Measurements from ENCODE around the gene RPS6KA5.
A peak's percentile ranks its signal among the peaks of the same experiment; 100 is the strongest.
"Not testable (repeated sequence)": the region's sequence is repeated elsewhere in the genome, so short reads cannot be mapped to it uniquely, and the experiment has no call there.

RPS6KA5 gene

GRCh38 chr14:90836692-90837063 is 223.8 kb downstream of the RPS6KA5 start:
- Histone ChIP-seq H3K9ac (ENCODE audit: low read depth, low read length) (no peak overlapping the region), H3K36me3 (ENCODE audit: insufficient read depth, low read length) (no peaks in the 10 kb centered on the region), H3K9me3 (ENCODE audit: control insufficient read depth, insufficient read depth, low read length) (no peaks in the 10 kb centered on the region), H3K4me1 (ENCODE audit: insufficient read depth, low read length) (peaks cover 5% of the 10 kb centered on the region; the same call in 1 of the 2 replicates)

- Histone ChIP-seq H3K4me1 (ENCODE audit: insufficient read depth, low read length) (0 out of 2 replicates have a peak, but pooled peaks cover 5% of the 10 kb centered on the region), H3K36me3 (ENCODE audit: insufficient read depth, low read length) (no peaks in the 10 kb centered on the region), H3K9me3 (ENCODE audit: control insufficient read depth, insufficient read depth, low read length) (no peaks in the 10 kb centered on the region), H3K9ac (ENCODE audit: low read depth, low read length) (no peak overlapping the region)
Measured at GRCh38 chr14:90831821-90832220, 228.6 kb downstream of the RPS6KA5 start.

GRCh38 chr14:90830931-90831701 is 229.3 kb downstream of the RPS6KA5 start:
- Histone ChIP-seq H3K36me3 (ENCODE audit: insufficient read depth, low read length) (no peaks in the 10 kb centered on the region), H3K9me3 (ENCODE audit: control insufficient read depth, insufficient read depth, low read length) (no peaks in the 10 kb centered on the region), H3K9ac (ENCODE audit: low read depth, low read length) (no peak overlapping the region), H3K4me1 (ENCODE audit: insufficient read depth, low read length) (0 out of 2 replicates have a peak, but pooled peaks cover 5% of the 10 kb centered on the region)

GRCh38 chr14:90829677-90830076 is 230.8 kb downstream of the RPS6KA5 start:
- 0 out of 2 replicates have a peak, but pooled peaks cover 5% of the 10 kb centered on the region for H3K4me1 ChIP-seq (ENCODE audit: insufficient read depth, low read length)
- H3K36me3 ChIP-seq (ENCODE audit: insufficient read depth, low read length) = no peaks in the 10 kb centered on the region
- H3K9me3 ChIP-seq (ENCODE audit: control insufficient read depth, insufficient read depth, low read length) = no peaks in the 10 kb centered on the region
- H3K9ac ChIP-seq (ENCODE audit: low read depth, low read length) = no peak overlapping the region

GRCh38 chr14:90828642-90829487 is 231.6 kb downstream of the RPS6KA5 start:
- Histone ChIP-seq H3K36me3 (ENCODE audit: insufficient read depth, low read length) (no peaks in the 10 kb centered on the region), H3K9ac (ENCODE audit: low read depth, low read length) (peak overlapping the region; percentile 39; the same call in 1 of the 2 replicates), H3K9me3 (ENCODE audit: control insufficient read depth, insufficient read depth, low read length) (peaks cover 4% of the 10 kb centered on the region; the same call in 1 of the 2 replicates), H3K4me1 (ENCODE audit: insufficient read depth, low read length) (0 out of 2 replicates have a peak, but pooled peaks cover 5% of the 10 kb centered on the region)

GRCh38 chr14:90827919-90828610 is 232.4 kb downstream of the RPS6KA5 start:
- H3K9me3 ChIP-seq (ENCODE audit: control insufficient read depth, insufficient read depth, low read length) = peaks cover 4% of the 10 kb centered on the region; the same call in 1 of the 2 replicates
- 0 out of 2 replicates have a peak, but pooled peaks cover 5% of the 10 kb centered on the region for H3K4me1 ChIP-seq (ENCODE audit: insufficient read depth, low read length)
- no peaks in the 10 kb centered on the region for H3K36me3 ChIP-seq (ENCODE audit: insufficient read depth, low read length)
- peak overlapping the region; percentile 42; the same call in 1 of the 2 replicates for H3K9ac ChIP-seq (ENCODE audit: low read depth, low read length)

GRCh38 chr14:90823542-90823941 is 236.9 kb downstream of the RPS6KA5 start:
- not testable (repeated sequence) for H3K36me3 ChIP-seq (ENCODE audit: insufficient read depth, low read length); H3K9me3 ChIP-seq (ENCODE audit: control insufficient read depth, insufficient read depth, low read length); H3K4me1 ChIP-seq (ENCODE audit: insufficient read depth, low read length); H3K9ac ChIP-seq (ENCODE audit: low read depth, low read length)

GRCh38 chr14:90820958-90821357 is 239.5 kb downstream of the RPS6KA5 start:
- Histone ChIP-seq H3K36me3 (ENCODE audit: insufficient read depth, low read length) (no peaks in the 10 kb centered on the region), H3K4me1 (ENCODE audit: insufficient read depth, low read length) (no peaks in the 10 kb centered on the region; the same call in 1 of the 2 replicates), H3K9me3 (ENCODE audit: control insufficient read depth, insufficient read depth, low read length) (peaks cover 9% of the 10 kb centered on the region; the same call in 1 of the 2 replicates), H3K9ac (ENCODE audit: low read depth, low read length) (no peak overlapping the region)

GRCh38 chr14:90819734-90820393 is 240.6 kb downstream of the RPS6KA5 start:
- Histone ChIP-seq H3K36me3 (ENCODE audit: insufficient read depth, low read length) (no peaks in the 10 kb centered on the region), H3K9ac (ENCODE audit: low read depth, low read length) (no peak overlapping the region), H3K9me3 (ENCODE audit: control insufficient read depth, insufficient read depth, low read length) (peaks cover 9% of the 10 kb centered on the region; the same call in 1 of the 2 replicates), H3K4me1 (ENCODE audit: insufficient read depth, low read length) (no peaks in the 10 kb centered on the region; the same call in 1 of the 2 replicates)

GRCh38 chr14:90818715-90819114 is 241.7 kb downstream of the RPS6KA5 start:
- Histone ChIP-seq H3K36me3 (ENCODE audit: insufficient read depth, low read length) (no peaks in the 10 kb centered on the region), H3K4me1 (ENCODE audit: insufficient read depth, low read length) (no peaks in the 10 kb centered on the region; the same call in 1 of the 2 replicates), H3K9ac (ENCODE audit: low read depth, low read length) (no peak overlapping the region), H3K9me3 (ENCODE audit: control insufficient read depth, insufficient read depth, low read length) (peaks cover 5% of the 10 kb centered on the region; the same call in 1 of the 2 replicates)

- Histone ChIP-seq H3K9me3 (ENCODE audit: control insufficient read depth, insufficient read depth, low read length) (no peaks in the 10 kb centered on the region), H3K9ac (ENCODE audit: low read depth, low read length) (no peak overlapping the region; the same call in 1 of the 2 replicates), H3K36me3 (ENCODE audit: insufficient read depth, low read length) (no peaks in the 10 kb centered on the region), H3K4me1 (ENCODE audit: insufficient read depth, low read length) (no peaks in the 10 kb centered on the region; the same call in 1 of the 2 replicates)
Measured at GRCh38 chr14:90816681-90817436, 243.6 kb downstream of the RPS6KA5 start.

GRCh38 chr14:90815822-90816662 is 244.4 kb downstream of the RPS6KA5 start, which contains the start of gene TTC7B:
TSS of gene TTC7B (minus strand) at chr14:90816430. CDS start at chr14:90816295, 135 bp downstream.
- Histone ChIP-seq H3K36me3 (ENCODE audit: insufficient read depth, low read length) (no peaks in the 10 kb centered on the region), H3K4me1 (ENCODE audit: insufficient read depth, low read length) (no peaks in the 10 kb centered on the region; the same call in 1 of the 2 replicates), H3K9me3 (ENCODE audit: control insufficient read depth, insufficient read depth, low read length) (no peaks in the 10 kb centered on the region), H3K9ac (ENCODE audit: low read depth, low read length) (peak within 1 kb of the TSS; percentile 61)
